ENCODE results near the gene SMIM30. TPM values are rescaled to one million over a fixed set of nuclear protein-coding genes. Genes with fewer than 3 reads are reported as not detected.

Gene SMIM30, protein sequence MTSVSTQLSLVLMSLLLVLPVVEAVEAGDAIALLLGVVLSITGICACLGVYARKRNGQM
- polyA plus RNA-seq: 358 and 372 TPM in 2 replicates

DNA sequence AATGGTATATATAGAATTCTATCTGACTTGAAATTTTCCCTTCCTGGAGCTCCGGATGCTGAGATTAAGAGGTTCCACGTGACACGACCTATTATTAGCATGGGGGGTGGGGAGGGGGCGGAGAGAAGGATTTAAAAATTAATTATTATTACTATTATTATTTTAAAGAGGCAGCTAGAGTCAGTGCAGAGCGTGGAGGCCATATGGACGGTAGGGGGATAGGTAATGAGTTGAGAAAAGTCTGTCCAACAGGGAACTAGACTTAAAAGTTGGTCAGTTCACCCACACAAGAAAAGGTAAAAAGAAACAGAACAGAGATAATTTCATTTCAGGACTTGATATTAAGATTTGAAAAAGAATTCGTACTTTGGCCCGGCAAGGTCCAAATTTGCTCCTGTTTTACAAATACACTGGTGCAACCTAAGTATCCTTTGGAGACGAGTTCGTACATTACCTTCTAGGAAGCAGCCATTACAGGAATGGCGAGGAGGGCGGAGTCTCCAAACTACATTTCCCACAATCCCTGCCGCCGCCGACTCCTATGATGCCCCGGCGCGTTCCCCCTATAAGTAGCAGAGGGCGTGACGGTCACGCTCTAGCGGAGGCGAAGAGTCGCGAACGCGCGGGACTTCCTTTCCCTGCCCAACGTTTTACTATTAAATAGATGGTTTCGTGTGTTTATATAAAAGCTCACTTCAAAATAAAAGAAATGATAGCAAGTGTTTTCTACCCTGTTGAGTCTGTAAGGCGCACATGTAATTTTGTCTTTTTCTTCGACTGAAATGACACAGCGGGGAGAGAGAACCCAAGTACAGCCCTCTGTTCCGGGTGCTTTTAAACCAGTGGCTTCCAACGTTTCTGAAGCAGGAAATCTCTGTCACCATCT is at the start of gene SMIM30:
TSS of gene SMIM30 (minus strand) at position 481 of the 886 bp plus-strand sequence. CDS start 976 bp downstream, outside the sequence.

DNA sequence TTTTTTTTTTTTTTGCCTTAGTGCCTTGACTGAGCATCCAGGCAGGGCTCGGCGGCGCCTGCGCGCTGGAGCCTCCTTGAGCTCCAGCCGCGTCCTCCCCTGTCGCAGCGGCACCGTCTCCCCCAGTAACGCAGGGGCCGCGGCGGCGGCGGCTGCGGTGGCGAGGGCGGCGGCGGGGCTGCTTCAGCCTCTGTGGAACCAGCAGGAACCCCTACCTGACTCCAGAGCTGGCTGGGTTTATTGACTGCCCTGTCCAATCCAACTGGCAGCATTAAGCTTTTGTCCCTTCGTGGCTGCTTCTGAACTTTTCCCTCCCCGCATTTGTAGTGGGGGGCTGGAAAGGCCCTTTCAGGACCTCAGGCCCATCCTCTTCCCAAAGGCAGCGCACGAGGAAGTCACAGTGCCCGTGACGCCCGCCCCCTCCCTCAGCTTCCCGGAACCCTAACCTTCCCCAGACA is 31.9 kb downstream of the SMIM30 start, which contains the start of gene GPR85:
TSS of gene GPR85 (minus strand) at position 397 of the 458 bp plus-strand sequence. CDS start 2,106 bp downstream, outside the sequence.

Other genes starting within 250 kb of the SMIM30 start
- gene GPR85, start 31.7 kb downstream of the SMIM30 start, polyA plus RNA-seq: 30.1 and 49.8 TPM in 2 replicates

Measured in Purkinje cell (primary cell).